GM15510 (cell line): ENCODE data around the gene DCTN4.

Experiments
- POLR2A ChIP-seq: IDR thresholded peaks from 3 replicates; pipeline ENCODE4 v1.6.1; 2011; ENCODE audit warnings: borderline replicate concordance; ENCODE audit not compliant: insufficient read length; ENCODE audit errors: extremely low read depth

Gene DCTN4

GRCh38 chr5:150758531-150759333 is at the start of gene DCTN4:
TSS of gene DCTN4 (minus strand) at chr5:150759017. CDS start at chr5:150758993, 24 bp downstream.
- peak; percentile 75 for TF ChIP-seq POLR2A

- TF ChIP-seq POLR2A, result no peak
These were observed 45.6 kb upstream of the DCTN4 start for GRCh38 chr5:150804388-150804787.

GRCh38 chr5:150801117-150801927 is 42.5 kb upstream of the DCTN4 start:
- no peak for TF ChIP-seq POLR2A

GRCh38 chr5:150797384-150797783 is 38.6 kb upstream of the DCTN4 start:
- no peak for TF ChIP-seq POLR2A

- TF ChIP-seq POLR2A, result no peak
These were observed 36.1 kb upstream of the DCTN4 start for GRCh38 chr5:150794927-150795326.

GRCh38 chr5:150791536-150791935 is 32.7 kb upstream of the DCTN4 start:
- TF ChIP-seq POLR2A, result no peak

GRCh38 chr5:150789943-150790611 is 31.3 kb upstream of the DCTN4 start:
- TF ChIP-seq POLR2A, result no peak

GRCh38 chr5:150789450-150789849 is 30.6 kb upstream of the DCTN4 start:
- TF ChIP-seq POLR2A, result no peak

GRCh38 chr5:150788977-150789376 is 30.2 kb upstream of the DCTN4 start:
- no peak for TF ChIP-seq POLR2A

GRCh38 chr5:150787656-150788055 is 28.8 kb upstream of the DCTN4 start:
- TF ChIP-seq POLR2A, result no peak

GRCh38 chr5:150786876-150787275 is 28.1 kb upstream of the DCTN4 start:
- no peak for TF ChIP-seq POLR2A

GRCh38 chr5:150785950-150786349 is 27.1 kb upstream of the DCTN4 start:
- TF ChIP-seq POLR2A, result no peak

- no peak for TF ChIP-seq POLR2A
These were observed 24.7 kb upstream of the DCTN4 start for GRCh38 chr5:150783422-150783928.

GRCh38 chr5:150782850-150783249 is 24.0 kb upstream of the DCTN4 start:
- no peak for TF ChIP-seq POLR2A
